ENCODE data around the gene HDHD2.

DNA sequence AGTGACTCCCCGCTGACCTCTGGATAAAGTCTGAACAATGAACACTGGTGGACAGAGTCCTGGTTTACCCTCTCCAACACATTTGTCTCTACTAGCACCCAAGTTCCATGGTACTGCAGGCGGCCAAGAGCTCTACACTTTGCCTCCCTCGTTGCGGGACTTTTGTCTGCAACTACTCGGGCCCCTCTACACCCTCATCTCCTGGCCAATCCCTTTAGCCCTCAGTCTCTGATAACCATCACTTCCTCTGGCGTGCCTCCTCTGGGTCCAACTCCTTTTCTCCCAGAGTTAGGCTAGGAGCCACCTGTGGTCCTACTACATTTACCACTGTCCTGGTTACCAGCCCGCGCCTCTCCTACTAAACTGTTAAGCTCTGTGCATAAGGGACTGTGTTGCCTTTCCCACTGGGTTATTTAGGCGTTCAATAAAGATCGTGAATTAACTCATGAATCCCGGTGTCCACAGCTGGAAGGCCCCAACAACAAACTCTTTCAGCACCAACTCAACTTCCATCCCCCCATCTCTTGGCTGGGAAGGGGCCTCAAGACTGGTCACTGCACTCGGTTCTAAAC is 757 bp downstream of the HDHD2 start:
- TF ChIP-seq, protein P1, sequence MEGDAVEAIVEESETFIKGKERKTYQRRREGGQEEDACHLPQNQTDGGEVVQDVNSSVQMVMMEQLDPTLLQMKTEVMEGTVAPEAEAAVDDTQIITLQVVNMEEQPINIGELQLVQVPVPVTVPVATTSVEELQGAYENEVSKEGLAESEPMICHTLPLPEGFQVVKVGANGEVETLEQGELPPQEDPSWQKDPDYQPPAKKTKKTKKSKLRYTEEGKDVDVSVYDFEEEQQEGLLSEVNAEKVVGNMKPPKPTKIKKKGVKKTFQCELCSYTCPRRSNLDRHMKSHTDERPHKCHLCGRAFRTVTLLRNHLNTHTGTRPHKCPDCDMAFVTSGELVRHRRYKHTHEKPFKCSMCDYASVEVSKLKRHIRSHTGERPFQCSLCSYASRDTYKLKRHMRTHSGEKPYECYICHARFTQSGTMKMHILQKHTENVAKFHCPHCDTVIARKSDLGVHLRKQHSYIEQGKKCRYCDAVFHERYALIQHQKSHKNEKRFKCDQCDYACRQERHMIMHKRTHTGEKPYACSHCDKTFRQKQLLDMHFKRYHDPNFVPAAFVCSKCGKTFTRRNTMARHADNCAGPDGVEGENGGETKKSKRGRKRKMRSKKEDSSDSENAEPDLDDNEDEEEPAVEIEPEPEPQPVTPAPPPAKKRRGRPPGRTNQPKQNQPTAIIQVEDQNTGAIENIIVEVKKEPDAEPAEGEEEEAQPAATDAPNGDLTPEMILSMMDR (IDR thresholded peaks at IDR 0.05): no peak
- TF ChIP-seq POLR2AphosphoS5 (IDR thresholded peaks at IDR 0.05; ENCODE audit: insufficient read depth in 1 of 2, low read depth in 1 of 2) (no peak), POLR2A (IDR thresholded peaks at IDR 0.05) (no peak)
